Left ventricle myocardium inferior (tissue), 1 donor: ENCODE results near the gene LINGO1. TPM values are rescaled to one million over a fixed set of nuclear protein-coding genes. Genes with fewer than 3 reads are reported as not detected.

Source experiments
- DNase-seq: peaks from one replicate; pipeline ENCODE4 v3.0.0-alpha.2; 2020
- H3K27ac ChIP-seq: fragments of 200-600 bp; replicated peaks from 2 replicates; pipeline ENCODE4 v1.8.0; 2021
- H3K27me3 ChIP-seq: fragments of 200-600 bp; 2 replicates; pipeline ENCODE4 v1.8.0; 2021; ENCODE audit warnings: low read depth
- H3K36me3 ChIP-seq: fragments of 200-600 bp; 2 replicates; pipeline ENCODE4 v1.8.0; 2021
- H3K4me1 ChIP-seq: fragments of 200-600 bp; 2 replicates; pipeline ENCODE4 v1.8.0; 2021
- H3K4me3 ChIP-seq: fragments of 200-600 bp; 2 replicates; pipeline ENCODE4 v1.8.0; 2021; ENCODE audit warnings: mild to moderate bottlenecking, moderate library complexity
- H3K9me3 ChIP-seq: fragments of 200-600 bp; replicated peaks from 2 replicates; pipeline ENCODE4 v1.8.0; 2021
- intact Hi-C: fragments of 100-400 bp; cut with micrococcal nuclease; formaldehyde crosslinking; loops from one replicate; pipeline ENCODE4 v1.11.0; 2022
- total RNA-seq: library from RNA; stranded (reverse); fragmentation: NEBNext Ultra II Directional; extraction: Animal tissue kit (Norgen Biotek cat#: 25700); gene quantifications from one replicate; pipeline ENCODE4 v1.2.1, GENCODE V29; 2021
- TF ChIP-seq, protein P1 (sequence below): fragments of 200-600 bp; IDR thresholded peaks from 2 replicates; pipeline ENCODE4 v1.8.0; 2021; ENCODE audit warnings: antibody characterized with exemption, mild to moderate bottlenecking, borderline replicate concordance
- donor health status: DM: no; HTN: yes; CAD: no; lungs with severe emphysema.

Gene LINGO1
- total RNA-seq, 1 donor from 2014 or later, result 0.96 TPM

DNA sequence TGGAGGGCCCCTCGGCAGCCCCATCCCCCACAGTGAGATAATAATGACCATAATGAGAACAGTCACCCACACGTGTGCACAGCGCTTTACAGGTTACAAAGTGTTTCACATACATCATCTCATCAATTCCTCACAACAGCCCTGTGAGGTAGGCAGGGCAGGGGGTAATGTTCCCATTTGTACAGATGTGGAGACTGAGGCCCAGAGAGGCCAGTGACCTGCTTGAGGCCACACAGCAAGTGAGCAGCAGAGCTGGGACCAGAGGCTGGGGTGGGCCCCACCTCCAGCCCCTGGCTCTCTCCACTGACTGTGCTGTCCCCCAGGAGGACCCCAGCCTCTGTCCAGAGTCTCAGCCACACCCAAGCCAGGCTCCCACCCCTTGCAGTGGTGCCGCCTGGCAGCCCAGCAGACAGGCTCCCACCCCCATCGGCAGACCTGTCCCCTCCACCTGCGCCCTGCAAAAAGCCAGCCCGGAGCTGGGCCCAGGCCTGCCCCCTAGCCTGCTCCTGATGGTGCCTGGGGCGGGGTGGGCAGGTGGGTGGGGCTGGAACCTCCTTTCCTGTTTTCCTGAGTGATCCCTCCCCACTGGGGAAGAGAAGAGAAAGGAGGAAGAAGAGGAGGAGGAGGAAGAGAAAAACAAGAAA, 19.6 kb downstream of the LINGO1 start:
- DNase-seq, result no peak
- H3K36me3 ChIP-seq, result no peaks in the 10 kb centered on the region
- TF ChIP-seq, protein P1, sequence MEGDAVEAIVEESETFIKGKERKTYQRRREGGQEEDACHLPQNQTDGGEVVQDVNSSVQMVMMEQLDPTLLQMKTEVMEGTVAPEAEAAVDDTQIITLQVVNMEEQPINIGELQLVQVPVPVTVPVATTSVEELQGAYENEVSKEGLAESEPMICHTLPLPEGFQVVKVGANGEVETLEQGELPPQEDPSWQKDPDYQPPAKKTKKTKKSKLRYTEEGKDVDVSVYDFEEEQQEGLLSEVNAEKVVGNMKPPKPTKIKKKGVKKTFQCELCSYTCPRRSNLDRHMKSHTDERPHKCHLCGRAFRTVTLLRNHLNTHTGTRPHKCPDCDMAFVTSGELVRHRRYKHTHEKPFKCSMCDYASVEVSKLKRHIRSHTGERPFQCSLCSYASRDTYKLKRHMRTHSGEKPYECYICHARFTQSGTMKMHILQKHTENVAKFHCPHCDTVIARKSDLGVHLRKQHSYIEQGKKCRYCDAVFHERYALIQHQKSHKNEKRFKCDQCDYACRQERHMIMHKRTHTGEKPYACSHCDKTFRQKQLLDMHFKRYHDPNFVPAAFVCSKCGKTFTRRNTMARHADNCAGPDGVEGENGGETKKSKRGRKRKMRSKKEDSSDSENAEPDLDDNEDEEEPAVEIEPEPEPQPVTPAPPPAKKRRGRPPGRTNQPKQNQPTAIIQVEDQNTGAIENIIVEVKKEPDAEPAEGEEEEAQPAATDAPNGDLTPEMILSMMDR, result no peak
- intact Hi-C loops, result no loop called here
- H3K27ac ChIP-seq, result no peak overlapping the region
- H3K4me3 ChIP-seq, result no peak overlapping the region
- H3K4me1 ChIP-seq, result no peaks in the 10 kb centered on the region
- no peaks in the 10 kb centered on the region for H3K9me3 ChIP-seq
- peaks cover 5% of the 10 kb centered on the region for H3K27me3 ChIP-seq

DNA sequence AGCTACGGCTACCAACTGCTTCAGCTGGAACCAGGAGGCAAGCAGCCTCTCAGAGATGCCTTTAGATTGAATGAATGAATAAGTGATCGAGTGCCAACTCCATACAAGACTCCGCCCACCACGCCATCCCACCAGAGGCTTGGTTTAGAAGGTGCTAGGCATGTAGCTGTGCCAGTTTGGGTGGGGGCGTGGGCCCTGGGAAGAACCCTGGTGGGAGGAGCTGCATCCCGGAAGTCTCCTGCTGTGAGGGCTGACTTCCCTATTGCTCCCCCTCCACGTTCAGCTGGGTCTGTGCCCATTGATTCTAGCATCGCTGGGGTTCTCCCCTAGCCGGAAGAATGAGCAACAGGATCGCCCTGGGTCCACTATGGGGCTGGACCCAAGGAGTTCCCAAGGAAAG, 20.9 kb downstream of the LINGO1 start:
- Histone ChIP-seq H3K9me3 (no peaks in the 10 kb centered on the region), H3K27ac (peak overlapping the region; percentile 19)

DNA sequence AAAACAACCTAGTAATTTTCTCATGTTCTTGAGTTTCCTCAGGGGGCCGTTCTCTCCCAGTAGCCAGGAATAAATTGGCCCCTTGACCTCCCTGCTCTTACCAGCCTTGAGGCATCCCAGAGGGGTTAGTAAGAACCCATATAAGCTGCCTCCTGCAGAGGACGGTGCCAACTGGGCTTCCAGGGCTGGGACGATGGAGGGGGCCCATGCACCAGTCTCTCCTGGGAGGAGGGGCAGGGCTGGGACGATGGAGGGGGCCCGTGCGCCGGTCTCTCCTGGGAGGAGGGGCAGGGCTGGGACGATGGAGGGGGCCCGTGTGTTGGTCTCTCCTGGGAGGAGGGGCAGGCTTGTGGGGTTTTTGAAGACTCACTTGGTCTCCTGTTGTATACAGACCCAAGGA, 22.0 kb downstream of the LINGO1 start:
- TF ChIP-seq, protein P1, result no peak
- no peak overlapping the region for H3K4me3 ChIP-seq
- peaks cover 5% of the 10 kb centered on the region for H3K27me3 ChIP-seq
- no peaks in the 10 kb centered on the region for H3K36me3 ChIP-seq
- DNase-seq, result no peak
- intact Hi-C loops, result no loop called here
- no peaks in the 10 kb centered on the region for H3K9me3 ChIP-seq
- H3K4me1 ChIP-seq, result peaks cover 19% of the 10 kb centered on the region
- peak overlapping the region; percentile 19 for H3K27ac ChIP-seq

More for the DNA sequence above, 20.9 kb downstream of the LINGO1 start:
- Histone ChIP-seq H3K4me1 (peaks cover 10% of the 10 kb centered on the region), H3K27me3 (peaks cover 5% of the 10 kb centered on the region), H3K36me3 (no peaks in the 10 kb centered on the region), H3K4me3 (no peak overlapping the region)
- intact Hi-C loops, result no loop called here
- TF ChIP-seq, protein P1, result no peak
- no peak for DNase-seq

DNA sequence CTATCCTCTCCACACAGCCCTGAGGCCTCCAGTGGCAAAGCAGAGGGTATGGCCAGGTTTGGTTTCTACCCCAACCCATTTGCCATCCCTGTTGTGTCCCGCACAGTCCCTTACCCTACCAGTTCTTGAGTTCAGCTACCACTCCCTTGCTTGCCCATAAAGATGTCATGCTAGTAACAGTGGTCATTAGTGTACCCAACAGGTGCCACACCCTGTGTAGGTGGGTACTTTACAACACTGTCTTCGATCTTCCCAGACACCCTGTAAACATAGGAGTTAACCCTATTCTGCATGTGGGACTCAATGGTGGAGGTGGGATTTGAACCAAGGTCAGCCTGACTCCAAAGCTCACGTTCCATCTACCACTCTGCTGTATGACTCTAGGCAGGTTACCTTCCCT, 23.2 kb downstream of the LINGO1 start:
- intact Hi-C loops, result no loop called here
- TF ChIP-seq, protein P1, result no peak
- no peak overlapping the region for H3K4me3 ChIP-seq

DNA sequence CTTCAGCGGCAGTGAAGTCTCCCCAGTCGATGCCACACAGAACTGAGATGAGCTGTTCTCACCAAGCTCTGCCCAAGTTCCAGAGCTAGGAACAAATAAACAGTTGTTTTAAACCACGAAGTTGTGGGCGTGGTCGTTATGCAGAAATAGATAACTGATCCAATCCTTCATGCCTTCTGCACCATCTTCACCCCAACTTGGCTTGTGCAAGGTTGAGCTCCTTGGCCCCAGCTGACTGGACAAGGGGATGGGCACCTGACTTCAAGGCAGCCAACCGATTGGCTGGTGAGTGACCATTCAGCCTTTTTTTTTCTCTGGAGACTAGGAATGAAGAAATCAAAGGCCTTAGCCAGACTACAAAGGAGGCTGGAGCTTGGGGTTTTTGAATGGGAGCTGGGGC, 23.9 kb downstream of the LINGO1 start:
- intact Hi-C loops, result no loop called here
- H3K9me3 ChIP-seq, result no peaks in the 10 kb centered on the region
- no peak for DNase-seq

More for the DNA sequence above, 23.2 kb downstream of the LINGO1 start:
- no peak overlapping the region for H3K27ac ChIP-seq
- H3K9me3 ChIP-seq, result no peaks in the 10 kb centered on the region
- peaks cover 24% of the 10 kb centered on the region for H3K4me1 ChIP-seq
- peaks cover 5% of the 10 kb centered on the region for H3K27me3 ChIP-seq
- DNase-seq, result no peak
- no peaks in the 10 kb centered on the region for H3K36me3 ChIP-seq

More for the DNA sequence above, 23.9 kb downstream of the LINGO1 start:
- Histone ChIP-seq H3K27ac (no peak overlapping the region), H3K4me3 (no peak overlapping the region), H3K36me3 (no peaks in the 10 kb centered on the region), H3K4me1 (peaks cover 24% of the 10 kb centered on the region), H3K27me3 (peaks cover 5% of the 10 kb centered on the region)
- TF ChIP-seq, protein P1, result no peak
